ENCODE results near the gene GPC1.

GRCh38 chr2:240455272-240455646, 19.8 kb downstream of the GPC1 start:
- TF ChIP-seq CTCF (IDR thresholded peaks at IDR 0.05) = no peak
- no peak for TF ChIP-seq POLR2A (IDR thresholded peaks at IDR 0.05)

Data from heart left ventricle (tissue), 13 donors.